DOHH2 (cell line): ENCODE results near the gene ITPR1.

Source experiments
- H3F3A ChIP-seq: fragments of 200-600 bp; sonication (generic), shearing (Covaris generic); 2 replicates; pipeline ENCODE4 v1.6.0; 2016; ENCODE audit warnings: antibody characterized with exemption, mild to moderate bottlenecking; ENCODE audit not compliant: control insufficient read depth, insufficient read depth
- H3K27ac ChIP-seq: fragments of 200-600 bp; sonication (generic); 2 replicates; pipeline ENCODE4 v1.5.1; 2014; ENCODE audit warnings: low read depth, mild to moderate bottlenecking, low read length, moderate library complexity
- H3K27me3 ChIP-seq: fragments of 200-600 bp; sonication (generic); 2 replicates; pipeline ENCODE4 v1.6.1; 2014; ENCODE audit warnings: mild to moderate bottlenecking, low read length, mixed read lengths; ENCODE audit not compliant: control insufficient read depth
- H3K36me3 ChIP-seq: fragments of 200-600 bp; sonication (generic); 2 replicates; pipeline ENCODE4 v1.6.1; 2014; ENCODE audit warnings: mild to moderate bottlenecking, low read length, moderate library complexity, mixed read lengths; ENCODE audit not compliant: control insufficient read depth
- H3K4me1 ChIP-seq: fragments of 200-600 bp; sonication (generic); 2 replicates; pipeline ENCODE4 v1.6.1; 2014; ENCODE audit warnings: mild to moderate bottlenecking, low read length, mixed read lengths; ENCODE audit not compliant: control insufficient read depth
- H3K4me2 ChIP-seq: fragments of 200-600 bp; sonication (generic); 2 replicates; pipeline ENCODE4 v1.6.0; 2014; ENCODE audit warnings: mild to moderate bottlenecking, low read length, moderate library complexity
- H3K4me3 ChIP-seq: fragments of 200-600 bp; sonication (generic); 2 replicates; pipeline ENCODE4 v1.5.1; 2014; ENCODE audit warnings: mild to moderate bottlenecking, low read length, mixed read lengths
- H3K79me2 ChIP-seq: fragments of 200-600 bp; sonication (generic); 2 replicates; pipeline ENCODE4 v1.6.1; 2014; ENCODE audit warnings: mild to moderate bottlenecking, low read length, mixed read lengths; ENCODE audit not compliant: control insufficient read depth
- H3K9me2 ChIP-seq: fragments of 200-600 bp; sonication (generic); replicated peaks from 2 replicates; pipeline ENCODE4 v1.6.1; 2014; ENCODE audit warnings: mild to moderate bottlenecking, low read length, mixed read lengths; ENCODE audit not compliant: control insufficient read depth
- H3K9me3 ChIP-seq: fragments of 200-600 bp; sonication (generic); 2 replicates; pipeline ENCODE4 v1.6.1; 2014; ENCODE audit warnings: antibody characterized with exemption, low read length, mixed read lengths; ENCODE audit not compliant: control insufficient read depth, insufficient read depth
- H4K20me1 ChIP-seq: fragments of 200-600 bp; sonication (generic); 2 replicates; pipeline ENCODE4 v1.6.0; 2014; ENCODE audit warnings: low read depth, mild to moderate bottlenecking, antibody characterized with exemption, low read length, moderate library complexity; ENCODE audit not compliant: control insufficient read depth, insufficient read depth
- CTCF ChIP-seq: fragments of 200-600 bp; sonication (generic); IDR thresholded peaks from one replicate; pipeline ENCODE4 v1.5.1; 2014; ENCODE audit warnings: antibody characterized with exemption, mild to moderate bottlenecking, low read depth, low read length; ENCODE audit not compliant: poor library complexity, severe bottlenecking
- EZH2phosphoT487 ChIP-seq: fragments of 200-600 bp; sonication (generic); IDR thresholded peaks from 2 replicates; pipeline ENCODE4 v1.6.1; 2017; ENCODE audit warnings: borderline replicate concordance, mild to moderate bottlenecking, antibody characterized with exemption, low read length, moderate library complexity, mixed read lengths

Gene ITPR1

DNA sequence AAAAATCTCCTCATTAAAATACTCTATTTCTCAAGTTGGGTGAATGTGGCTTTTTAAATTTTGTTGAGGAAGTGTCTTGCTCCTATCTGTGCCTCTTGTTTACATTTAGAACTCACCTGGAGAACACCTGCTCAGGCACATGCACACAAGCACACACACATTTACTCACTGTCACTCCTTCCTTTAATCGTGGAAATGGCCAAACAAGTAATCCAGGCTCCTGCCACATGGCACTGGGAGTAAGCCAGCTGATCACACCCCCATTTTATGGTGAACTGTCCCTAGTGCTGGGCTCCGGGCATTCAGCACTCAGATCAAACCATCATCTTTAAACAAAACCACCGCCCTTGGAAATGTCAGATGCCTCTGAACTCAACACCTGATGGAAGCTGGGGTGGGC, 281.4 kb downstream of the ITPR1 start:
- TF ChIP-seq EZH2phosphoT487: no peak
- no peak for TF ChIP-seq CTCF
- H3K9me2 ChIP-seq: no peaks in the 10 kb centered on the region
- no peak overlapping the region for H3K4me2 ChIP-seq
- H3F3A ChIP-seq: no peaks in the 10 kb centered on the region
- no peaks in the 10 kb centered on the region for H3K9me3 ChIP-seq
- no peak overlapping the region for H3K4me3 ChIP-seq
- H3K4me1 ChIP-seq: no peaks in the 10 kb centered on the region
- no peaks in the 10 kb centered on the region for H3K79me2 ChIP-seq
- peaks cover 3% of the 10 kb centered on the region; the same call in 1 of the 2 replicates for H3K36me3 ChIP-seq
- H3K27me3 ChIP-seq: no peaks in the 10 kb centered on the region
- H3K27ac ChIP-seq: no peak overlapping the region
- H4K20me1 ChIP-seq: no peaks in the 10 kb centered on the region

- no peaks in the 10 kb centered on the region for H3K79me2 ChIP-seq
- no peaks in the 10 kb centered on the region for H3K27me3 ChIP-seq
- no peak overlapping the region for H3K4me3 ChIP-seq
- H3K36me3 ChIP-seq: peaks cover 3% of the 10 kb centered on the region; the same call in 1 of the 2 replicates
- no peak overlapping the region for H3K4me2 ChIP-seq
- no peaks in the 10 kb centered on the region for H4K20me1 ChIP-seq
- no peaks in the 10 kb centered on the region for H3K9me3 ChIP-seq
- TF ChIP-seq EZH2phosphoT487 (no peak), CTCF (no peak)
- H3F3A ChIP-seq: no peaks in the 10 kb centered on the region
- no peaks in the 10 kb centered on the region for H3K4me1 ChIP-seq
- no peak overlapping the region for H3K27ac ChIP-seq
- no peaks in the 10 kb centered on the region for H3K9me2 ChIP-seq
Measured at GRCh38 chr3:4776399-4776979, 283.3 kb downstream of the ITPR1 start.

DNA sequence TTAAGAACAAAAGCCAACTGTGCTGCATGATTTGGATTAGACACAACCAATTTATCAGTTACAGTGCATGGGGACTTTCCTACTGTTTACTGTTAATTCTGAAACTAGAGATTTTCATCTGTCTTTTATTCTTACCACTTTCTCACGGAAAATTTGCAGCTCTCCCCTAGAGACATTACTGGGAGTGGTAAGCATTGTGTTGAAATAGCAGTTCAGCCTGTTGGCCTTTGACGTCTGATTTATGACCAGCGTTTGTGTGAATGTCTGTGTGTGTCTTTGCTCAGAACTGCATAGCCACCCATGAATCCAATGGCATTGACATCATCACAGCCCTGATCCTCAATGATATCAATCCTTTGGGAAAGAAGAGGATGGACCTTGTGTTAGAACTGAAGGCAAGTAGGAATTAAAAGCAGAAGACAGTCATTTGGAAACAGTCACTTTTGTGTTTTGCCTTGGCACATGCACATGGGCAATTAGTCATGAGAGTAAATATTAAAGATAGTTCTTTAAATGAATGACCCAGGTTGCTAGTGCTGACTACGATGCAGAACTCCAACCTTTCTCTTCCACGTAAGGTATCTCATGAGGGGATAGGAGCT, 283.9 kb downstream of the ITPR1 start:
- Histone ChIP-seq H3K9me3 (no peaks in the 10 kb centered on the region), H3K9me2 (no peaks in the 10 kb centered on the region), H3K27ac (no peak overlapping the region), H3K4me2 (no peak overlapping the region), H3K36me3 (peaks cover 3% of the 10 kb centered on the region; the same call in 1 of the 2 replicates), H3K79me2 (no peaks in the 10 kb centered on the region), H3K27me3 (no peaks in the 10 kb centered on the region), H4K20me1 (no peaks in the 10 kb centered on the region), H3K4me1 (no peaks in the 10 kb centered on the region), H3K4me3 (no peak overlapping the region), H3F3A (no peaks in the 10 kb centered on the region)
- TF ChIP-seq CTCF (no peak), EZH2phosphoT487 (no peak)
